Fibroblast of lung (primary cell): ENCODE measurements around the gene FYN.

Source experiments
- EZH2 ChIP-seq: IDR thresholded peaks from 2 replicates; pipeline ENCODE4 v1.5.1; 2012; ENCODE audit warnings: low read length, control low read depth, mild to moderate bottlenecking; ENCODE audit errors: missing control alignments
- TF ChIP-seq, protein P1 (sequence below), 2 donors: IDR thresholded peaks in 1 of 2; conservative IDR thresholded peaks in 1 of 2; 1 replicate in 1 of 2; 2 replicates in 1 of 2; pipeline ENCODE4 v1.5.1; 2011 to 2012; ENCODE audit warnings: low read length in 2 of 2, control low read depth in 1 of 2, inconsistent platforms in 1 of 2, low read depth in 1 of 2, mild to moderate bottlenecking in 1 of 2

- TF ChIP-seq, protein P1, sequence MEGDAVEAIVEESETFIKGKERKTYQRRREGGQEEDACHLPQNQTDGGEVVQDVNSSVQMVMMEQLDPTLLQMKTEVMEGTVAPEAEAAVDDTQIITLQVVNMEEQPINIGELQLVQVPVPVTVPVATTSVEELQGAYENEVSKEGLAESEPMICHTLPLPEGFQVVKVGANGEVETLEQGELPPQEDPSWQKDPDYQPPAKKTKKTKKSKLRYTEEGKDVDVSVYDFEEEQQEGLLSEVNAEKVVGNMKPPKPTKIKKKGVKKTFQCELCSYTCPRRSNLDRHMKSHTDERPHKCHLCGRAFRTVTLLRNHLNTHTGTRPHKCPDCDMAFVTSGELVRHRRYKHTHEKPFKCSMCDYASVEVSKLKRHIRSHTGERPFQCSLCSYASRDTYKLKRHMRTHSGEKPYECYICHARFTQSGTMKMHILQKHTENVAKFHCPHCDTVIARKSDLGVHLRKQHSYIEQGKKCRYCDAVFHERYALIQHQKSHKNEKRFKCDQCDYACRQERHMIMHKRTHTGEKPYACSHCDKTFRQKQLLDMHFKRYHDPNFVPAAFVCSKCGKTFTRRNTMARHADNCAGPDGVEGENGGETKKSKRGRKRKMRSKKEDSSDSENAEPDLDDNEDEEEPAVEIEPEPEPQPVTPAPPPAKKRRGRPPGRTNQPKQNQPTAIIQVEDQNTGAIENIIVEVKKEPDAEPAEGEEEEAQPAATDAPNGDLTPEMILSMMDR (conservative IDR thresholded peaks at IDR 0.05 in 1 of 2, IDR thresholded peaks at IDR 0.05 in 1 of 2; ENCODE audit: low read depth in 1 of 2, low read length in 2 of 2), result no peak
- TF ChIP-seq EZH2, result no peak
Measured at GRCh38 chr6:111674883-111675282, 198.4 kb downstream of the FYN start.
